Spleen (tissue), 7 donors: ENCODE measurements around the gene JSRP1.

Source experiments
- POLR2A ChIP-seq, 3 donors: fragments of 450-650 bp; IDR thresholded peaks; one replicate each; pipeline ENCODE4 v1.5.1; 2017; ENCODE audit warnings: antibody characterized with exemption in 3 of 3, mild to moderate bottlenecking in 1 of 3
- TF ChIP-seq, protein P1 (sequence below), 11 experiments: fragments of 200-600 bp in 7 of 11; fragments of 450-650 bp in 4 of 11; sonication (generic) in 4 of 11; IDR thresholded peaks in 8 of 11; conservative IDR thresholded peaks in 3 of 11; 1 replicate in 7 of 11; 2 replicates in 4 of 11; pipeline versions ENCODE4 v1.4.0 to v1.8.0; 2016 to 2021; ENCODE audit warnings: antibody characterized with exemption in 11 of 11, inconsistent platforms in 4 of 11, mild to moderate bottlenecking in 1 of 11
- donor health status: DM: no; HTN: no; CAD: no; lungs with moderate emphysema.
- donor health status: DM: no; HTN: no; CAD: no.
- donor health status: DM: no; HTN: no; CAD: no.

DNA sequence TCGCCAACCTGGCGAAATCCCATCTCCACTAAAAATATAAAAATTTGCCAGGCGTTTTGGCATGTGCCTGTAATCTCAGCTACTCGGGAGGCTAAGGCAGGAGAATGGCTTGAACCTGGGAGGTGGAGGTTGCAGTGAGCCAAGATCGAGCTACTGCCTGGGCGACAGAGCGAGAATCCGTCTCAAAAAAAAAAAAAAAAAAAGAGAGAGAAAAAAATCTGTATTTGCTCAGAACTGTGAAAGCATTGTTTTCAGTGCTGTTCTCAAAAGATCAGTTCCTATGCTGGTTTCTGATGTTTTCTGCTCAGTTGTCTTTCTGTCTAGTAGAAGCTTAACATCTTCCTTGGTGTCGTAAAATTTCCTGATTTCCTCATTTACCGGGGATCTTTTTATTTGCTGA is 17.0 kb downstream of the JSRP1 start:
- no peak for TF ChIP-seq POLR2A (IDR thresholded peaks at IDR 0.05)
- TF ChIP-seq, protein P1, sequence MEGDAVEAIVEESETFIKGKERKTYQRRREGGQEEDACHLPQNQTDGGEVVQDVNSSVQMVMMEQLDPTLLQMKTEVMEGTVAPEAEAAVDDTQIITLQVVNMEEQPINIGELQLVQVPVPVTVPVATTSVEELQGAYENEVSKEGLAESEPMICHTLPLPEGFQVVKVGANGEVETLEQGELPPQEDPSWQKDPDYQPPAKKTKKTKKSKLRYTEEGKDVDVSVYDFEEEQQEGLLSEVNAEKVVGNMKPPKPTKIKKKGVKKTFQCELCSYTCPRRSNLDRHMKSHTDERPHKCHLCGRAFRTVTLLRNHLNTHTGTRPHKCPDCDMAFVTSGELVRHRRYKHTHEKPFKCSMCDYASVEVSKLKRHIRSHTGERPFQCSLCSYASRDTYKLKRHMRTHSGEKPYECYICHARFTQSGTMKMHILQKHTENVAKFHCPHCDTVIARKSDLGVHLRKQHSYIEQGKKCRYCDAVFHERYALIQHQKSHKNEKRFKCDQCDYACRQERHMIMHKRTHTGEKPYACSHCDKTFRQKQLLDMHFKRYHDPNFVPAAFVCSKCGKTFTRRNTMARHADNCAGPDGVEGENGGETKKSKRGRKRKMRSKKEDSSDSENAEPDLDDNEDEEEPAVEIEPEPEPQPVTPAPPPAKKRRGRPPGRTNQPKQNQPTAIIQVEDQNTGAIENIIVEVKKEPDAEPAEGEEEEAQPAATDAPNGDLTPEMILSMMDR (IDR thresholded peaks at IDR 0.05 in 8 of 11, conservative IDR thresholded peaks at IDR 0.05 in 3 of 11), result no peak
